ENCODE results near the gene ETV6.

ETV6 gene

DNA sequence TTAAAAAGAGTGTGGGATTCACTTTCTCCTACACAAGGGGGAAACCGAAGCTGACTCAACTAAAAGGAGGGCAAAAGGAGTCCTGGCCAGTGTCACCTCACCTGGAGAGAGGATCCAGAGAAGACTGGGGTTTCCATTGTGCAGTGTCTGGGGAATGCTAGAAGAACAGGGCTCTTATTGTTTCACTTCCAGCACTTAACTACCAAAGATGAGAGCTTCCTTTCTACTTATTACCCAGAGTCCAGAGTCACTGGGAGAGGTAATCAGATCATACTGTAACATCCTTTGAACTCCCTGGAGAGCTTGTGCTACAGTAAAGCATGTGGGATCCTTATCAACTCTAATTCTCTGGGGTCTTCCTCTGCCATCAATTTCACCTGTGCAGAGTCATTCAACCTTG is 272.9 kb downstream of the ETV6 start:
- no peak for DNase-seq (ENCODE audit: low read depth)

DNA sequence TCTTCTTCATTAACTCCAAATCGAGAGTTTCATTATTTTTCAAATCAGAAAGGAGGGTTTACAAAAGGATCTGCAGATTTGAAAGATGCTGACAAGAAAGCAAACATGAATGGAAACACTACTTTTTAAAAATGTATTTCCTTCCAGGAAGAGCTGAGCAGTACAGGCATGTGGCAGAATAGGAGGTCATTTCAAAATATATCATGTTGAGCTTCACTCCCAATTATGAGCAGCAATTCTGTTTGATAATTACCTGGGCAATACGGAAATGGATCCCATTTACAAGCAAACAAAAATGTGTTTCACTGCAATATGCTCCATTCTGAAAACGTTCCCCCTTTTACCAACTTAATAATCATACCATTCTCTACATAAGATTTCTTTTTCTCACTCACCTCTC is 273.6 kb downstream of the ETV6 start:
- no peak for DNase-seq (ENCODE audit: low read depth)

DNA sequence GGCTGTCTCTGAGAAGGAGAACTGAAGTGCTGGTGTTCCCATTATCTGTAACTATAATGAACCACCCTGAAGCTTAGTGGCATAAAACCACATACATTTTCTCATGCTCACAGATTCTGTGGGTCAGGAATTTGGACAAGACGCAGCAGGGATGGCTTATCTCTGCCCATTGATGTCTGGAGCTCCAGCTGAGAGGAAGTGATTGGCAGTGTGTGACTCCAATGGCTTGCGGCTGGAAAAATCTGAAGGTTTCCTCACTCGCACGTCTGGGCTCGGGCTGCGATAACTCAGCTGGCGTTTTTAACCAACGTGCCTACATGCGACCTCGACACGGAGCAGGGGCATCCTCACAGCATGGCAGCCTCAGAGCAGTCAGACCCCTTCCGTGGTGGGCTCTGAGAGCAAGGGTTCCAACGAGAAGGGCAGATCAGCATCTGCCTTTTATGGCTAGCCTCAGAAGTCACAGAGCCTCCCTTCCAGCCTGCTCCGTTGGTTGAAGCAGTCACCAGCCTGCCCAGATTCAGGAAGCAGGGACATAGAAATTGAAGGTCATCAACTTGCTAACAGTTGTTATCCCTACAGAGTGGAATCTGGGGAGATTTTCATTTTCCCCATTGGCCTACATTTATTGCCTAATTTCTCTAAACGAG is 277.9 kb downstream of the ETV6 start:
- no peak for DNase-seq (ENCODE audit: low read depth)

DNA sequence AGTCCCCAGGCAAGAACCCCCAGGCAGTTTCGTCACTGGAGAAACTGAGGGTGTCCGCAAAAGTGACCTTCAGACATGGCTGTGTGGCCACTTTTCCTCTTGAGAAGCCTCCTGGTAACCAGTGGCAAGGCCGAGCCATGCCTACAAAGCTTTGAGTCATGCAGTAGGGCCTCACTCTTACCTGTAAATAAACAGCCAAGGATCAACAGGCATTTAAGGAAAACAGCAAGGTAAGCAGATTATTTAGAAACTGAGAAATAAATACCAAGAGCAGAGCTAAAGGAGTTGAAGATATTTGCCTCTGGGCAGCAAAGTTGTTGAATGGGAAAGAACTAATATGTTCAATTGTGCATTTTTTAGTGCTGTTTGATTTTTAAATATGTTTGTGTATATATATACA is 280.2 kb downstream of the ETV6 start:
- DNase-seq (ENCODE audit: low read depth): no peak

DNA sequence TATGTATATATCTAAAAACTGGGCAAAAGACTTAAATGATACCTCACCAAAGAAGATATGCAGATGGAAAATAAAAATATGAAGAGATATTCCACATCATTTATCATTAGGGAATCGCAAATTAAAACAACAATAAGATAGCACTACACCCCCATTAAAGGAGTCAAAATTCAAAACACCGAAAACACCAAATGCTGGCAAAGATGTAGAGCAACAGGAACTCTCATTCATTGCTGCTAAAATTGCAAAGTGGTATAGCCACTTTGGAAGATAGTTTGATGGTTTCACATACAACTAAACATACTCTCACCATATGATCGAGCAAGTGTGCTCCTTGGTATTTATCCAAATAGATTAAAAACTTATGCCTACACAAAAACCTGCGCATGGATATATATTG is 289.7 kb downstream of the ETV6 start:
- DNase-seq (ENCODE audit: low read depth): no peak

DNA sequence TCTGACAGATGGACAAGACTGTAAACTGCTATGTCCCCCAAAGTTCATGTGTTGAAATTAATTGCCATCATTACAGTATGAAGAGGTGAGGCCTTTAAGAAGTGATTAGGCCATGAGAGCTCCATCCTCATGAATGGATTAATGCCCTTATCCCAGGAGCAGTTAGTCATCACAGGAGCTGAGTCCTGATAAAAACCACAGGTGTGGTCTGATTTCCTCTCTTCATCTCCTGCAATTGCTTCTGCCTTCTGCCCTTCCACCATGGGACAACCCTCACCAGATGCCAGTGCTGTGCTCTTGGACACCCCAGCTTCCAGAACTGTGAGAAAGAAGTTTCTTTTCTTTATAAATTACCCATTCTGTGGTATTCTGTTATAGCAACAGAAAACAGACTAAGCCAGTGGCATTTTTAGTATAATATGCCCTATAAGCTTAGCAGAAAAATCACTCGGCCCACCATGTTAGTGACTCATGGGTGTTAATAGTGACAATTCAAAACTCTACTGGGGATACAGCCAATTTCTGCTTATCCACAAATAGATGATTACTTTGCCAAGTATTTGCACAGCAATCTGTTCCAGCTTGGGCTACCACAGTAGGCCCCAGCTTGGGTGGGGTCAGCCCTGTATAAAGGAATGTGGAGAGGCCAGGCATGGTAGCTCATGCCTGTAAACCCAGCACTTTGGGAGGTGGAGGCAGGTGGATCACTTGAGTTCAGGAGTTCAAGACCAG is 292.3 kb downstream of the ETV6 start:
- DNase-seq (ENCODE audit: low read depth): no peak

DNA sequence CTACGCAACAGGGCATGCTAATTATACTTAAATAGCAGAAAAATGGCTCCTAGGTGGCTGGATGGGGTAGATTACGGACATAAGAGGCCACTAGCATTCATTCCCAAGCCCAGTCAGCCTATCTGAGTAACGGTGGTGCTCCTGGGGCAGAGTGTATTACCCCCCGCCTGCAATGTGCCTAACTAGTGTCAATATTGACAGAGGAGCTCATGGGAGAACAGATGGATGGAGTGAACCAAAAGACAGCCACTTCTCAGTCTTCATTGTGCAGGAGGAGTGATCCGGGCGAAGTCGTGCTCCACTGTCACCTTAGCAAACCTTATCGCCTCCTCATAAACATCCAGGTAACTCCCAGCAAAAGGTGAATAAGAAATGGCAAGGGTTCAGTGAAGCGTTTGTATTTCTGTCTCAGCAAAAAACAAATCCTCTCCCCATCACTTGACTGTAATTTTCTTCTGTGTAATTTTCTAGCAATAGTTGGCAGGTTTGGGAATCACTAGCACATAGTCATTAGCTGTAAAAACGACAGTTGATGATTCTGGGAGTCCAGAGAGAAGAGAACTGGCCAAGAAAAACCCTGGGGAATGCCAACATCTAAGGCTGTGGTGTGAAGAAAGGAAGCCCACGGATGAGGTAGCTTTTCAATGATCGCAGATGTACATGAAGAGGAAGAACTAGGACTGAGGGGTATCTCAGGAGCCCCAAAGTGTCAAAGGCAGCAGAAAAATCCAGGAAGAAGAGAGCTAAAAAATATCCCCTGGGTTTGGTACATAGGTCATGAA is 294.6 kb downstream of the ETV6 start:
- no peak for DNase-seq (ENCODE audit: low read depth)
